Kidney glomerular epithelial cell (primary cell): Measurements from ENCODE around the gene AFF1.
A peak's percentile ranks its signal among the peaks of the same experiment; 100 is the strongest.

Experiments used
- DNase-seq: peaks from one replicate; lab custom pipeline; 2025; lab: John Stamatoyannopoulos, UW

AFF1 gene

GRCh38 chr4:87035881-87036509 lies 101.2 kb downstream of the AFF1 start:
- no peak for DNase-seq

GRCh38 chr4:87036713-87037112 lies 101.9 kb downstream of the AFF1 start:
- no peak for DNase-seq

DNA sequence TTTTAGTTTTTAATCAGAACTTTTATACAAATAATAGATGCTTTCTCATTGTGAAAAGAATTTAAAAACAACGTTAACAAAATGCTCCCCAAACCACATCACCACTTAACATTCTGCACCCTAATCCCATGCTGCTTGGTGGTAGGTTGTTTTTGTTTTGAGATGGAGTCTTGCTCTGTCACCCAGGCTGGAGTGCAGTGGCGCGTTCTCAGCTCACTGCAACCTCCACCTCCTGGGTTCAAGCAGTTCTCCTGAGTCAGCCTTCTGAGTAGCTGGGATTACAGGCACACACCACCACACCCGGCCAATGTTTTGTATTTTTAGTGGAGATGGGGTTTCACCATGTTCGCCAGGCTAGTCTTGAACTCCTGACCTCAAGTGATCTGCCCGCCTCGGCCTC lies 102.4 kb downstream of the AFF1 start:
- DNase-seq, result peak; percentile 50

- DNase-seq, result peak; percentile 90
Measured at GRCh38 chr4:87037671-87038334, 103.0 kb downstream of the AFF1 start.

- DNase-seq, result peak; percentile 98
Measured at GRCh38 chr4:87038837-87039615, 104.2 kb downstream of the AFF1 start.

DNA sequence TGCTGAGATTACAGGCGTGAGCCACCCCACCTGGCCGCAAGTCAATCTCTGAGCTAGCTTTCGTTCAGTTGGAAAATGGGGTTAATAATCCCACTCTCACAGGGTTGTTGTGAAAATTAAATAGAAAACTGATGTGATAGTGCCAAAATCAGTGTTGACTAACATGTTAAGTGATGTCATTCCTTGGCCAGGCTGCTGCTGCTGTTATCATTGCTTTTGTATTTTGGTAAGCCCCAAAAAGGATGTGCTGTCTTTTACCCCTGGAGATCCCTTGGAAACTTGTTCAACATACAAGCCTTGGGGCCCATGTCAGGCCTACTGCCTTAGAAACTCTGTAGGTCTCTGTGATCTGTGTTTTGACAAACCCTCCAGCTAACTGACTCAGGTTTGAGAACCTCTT lies 106.3 kb downstream of the AFF1 start:
- no peak for DNase-seq

GRCh38 chr4:87042221-87042620 lies 107.4 kb downstream of the AFF1 start:
- DNase-seq, result no peak

- DNase-seq, result peak; percentile 63
Measured at GRCh38 chr4:87042986-87043820, 108.4 kb downstream of the AFF1 start.

- DNase-seq, result peak; percentile 91
Measured at GRCh38 chr4:87044511-87045233, 109.9 kb downstream of the AFF1 start.

GRCh38 chr4:87045234-87045558 lies 110.4 kb downstream of the AFF1 start:
- DNase-seq, result no peak

DNA sequence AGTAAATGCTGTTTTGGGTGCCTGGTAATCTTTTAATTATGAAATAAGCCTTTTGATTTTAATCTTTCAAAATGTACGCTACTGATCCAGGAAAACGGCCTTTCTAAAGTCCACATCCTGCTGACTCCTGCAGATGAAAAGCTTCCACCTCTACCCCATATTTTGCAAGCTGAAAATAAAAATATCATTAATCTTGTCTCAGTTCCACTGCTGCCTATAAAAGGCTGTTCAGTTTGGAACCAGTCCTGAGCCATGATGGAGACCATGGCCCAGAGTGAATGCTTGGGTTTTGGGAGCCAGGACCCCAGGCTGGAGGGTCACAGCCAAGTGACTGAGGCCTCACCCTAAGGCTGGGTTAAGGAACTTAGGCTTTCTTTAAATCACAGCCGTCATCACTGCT lies 110.8 kb downstream of the AFF1 start:
- no peak for DNase-seq

DNA sequence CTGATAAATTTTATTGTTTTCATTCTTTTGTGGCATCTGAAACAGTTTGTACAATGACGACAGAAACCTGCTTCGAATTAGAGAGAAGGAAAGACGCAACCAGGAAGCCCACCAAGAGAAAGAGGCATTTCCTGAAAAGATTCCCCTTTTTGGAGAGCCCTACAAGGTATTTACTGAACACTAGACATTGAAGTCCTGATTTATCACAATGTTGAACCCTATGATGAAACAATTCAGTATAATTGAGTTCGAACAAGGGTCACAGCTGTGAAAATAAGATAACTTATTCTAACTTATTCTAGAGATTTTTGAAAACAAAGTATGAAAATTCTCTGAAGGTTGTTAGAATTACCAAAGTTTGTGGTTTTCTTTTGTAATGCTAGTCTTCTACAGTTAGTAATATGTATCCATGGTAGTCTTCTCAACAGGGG lies 111.3 kb downstream of the AFF1 start:
- no peak for DNase-seq

DNA sequence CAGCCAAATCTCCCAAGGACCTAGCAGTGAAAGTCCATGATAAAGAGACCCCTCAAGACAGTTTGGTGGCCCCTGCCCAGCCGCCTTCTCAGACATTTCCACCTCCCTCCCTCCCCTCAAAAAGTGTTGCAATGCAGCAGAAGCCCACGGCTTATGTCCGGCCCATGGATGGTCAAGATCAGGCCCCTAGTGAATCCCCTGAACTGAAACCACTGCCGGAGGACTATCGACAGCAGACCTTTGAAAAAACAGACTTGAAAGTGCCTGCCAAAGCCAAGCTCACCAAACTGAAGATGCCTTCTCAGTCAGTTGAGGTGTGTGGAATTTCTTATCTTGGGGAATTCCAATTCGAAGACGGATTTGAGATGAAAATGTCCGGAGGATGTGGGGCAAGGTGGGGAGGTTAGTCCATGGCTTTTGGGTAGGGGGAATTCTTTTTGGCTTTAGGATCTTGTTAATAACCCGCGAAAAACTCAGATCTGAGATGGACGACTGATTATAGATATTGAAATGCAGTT lies 112.5 kb downstream of the AFF1 start:
- no peak for DNase-seq

- no peak for DNase-seq
Measured at GRCh38 chr4:87049508-87049907, 114.7 kb downstream of the AFF1 start.

DNA sequence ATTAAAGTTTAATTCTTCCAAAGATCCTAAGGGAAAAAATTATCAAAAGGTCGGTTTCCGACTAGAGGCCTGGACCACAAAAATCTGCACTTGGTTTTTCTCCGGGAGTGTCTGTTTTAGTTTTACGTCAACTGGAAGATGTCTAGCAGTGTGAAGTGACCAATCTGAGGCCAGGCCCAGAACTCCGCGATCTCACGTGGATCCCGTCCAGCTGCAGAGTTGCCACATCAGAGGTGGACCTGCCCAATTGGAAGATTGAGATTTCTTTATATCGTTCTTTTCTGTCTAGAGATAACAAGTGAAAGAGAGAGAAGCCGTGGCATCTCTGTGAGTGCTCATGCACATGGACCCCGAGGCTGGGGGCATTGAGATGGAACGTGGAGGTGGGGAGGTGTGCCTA lies 115.8 kb downstream of the AFF1 start:
- no peak for DNase-seq

- no peak for DNase-seq
Measured at GRCh38 chr4:87051121-87051713, 116.4 kb downstream of the AFF1 start.

- no peak for DNase-seq
Measured at GRCh38 chr4:87052615-87053014, 117.8 kb downstream of the AFF1 start.

DNA sequence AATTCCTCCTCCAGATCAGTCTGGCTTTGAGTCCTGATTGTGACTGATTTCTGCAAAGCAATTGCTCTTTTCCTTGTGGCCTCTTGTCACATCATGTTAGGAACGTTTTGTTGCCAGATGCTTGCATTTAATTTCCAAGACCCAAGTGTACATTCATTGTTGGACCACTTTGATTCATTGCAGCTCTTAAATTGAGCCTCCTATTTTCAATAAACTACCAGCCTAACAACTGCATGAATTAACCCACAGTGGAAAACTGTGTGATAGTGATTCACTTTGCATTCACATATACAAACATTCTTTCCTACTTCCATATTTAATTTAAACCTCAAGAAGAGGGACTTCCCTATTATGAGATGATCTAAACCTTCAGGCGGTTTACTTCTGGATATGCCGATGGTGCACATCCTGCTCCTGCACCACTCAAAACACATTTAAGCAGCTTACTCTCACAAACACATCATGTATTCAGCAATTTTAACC lies 118.4 kb downstream of the AFF1 start:
- DNase-seq, result no peak

DNA sequence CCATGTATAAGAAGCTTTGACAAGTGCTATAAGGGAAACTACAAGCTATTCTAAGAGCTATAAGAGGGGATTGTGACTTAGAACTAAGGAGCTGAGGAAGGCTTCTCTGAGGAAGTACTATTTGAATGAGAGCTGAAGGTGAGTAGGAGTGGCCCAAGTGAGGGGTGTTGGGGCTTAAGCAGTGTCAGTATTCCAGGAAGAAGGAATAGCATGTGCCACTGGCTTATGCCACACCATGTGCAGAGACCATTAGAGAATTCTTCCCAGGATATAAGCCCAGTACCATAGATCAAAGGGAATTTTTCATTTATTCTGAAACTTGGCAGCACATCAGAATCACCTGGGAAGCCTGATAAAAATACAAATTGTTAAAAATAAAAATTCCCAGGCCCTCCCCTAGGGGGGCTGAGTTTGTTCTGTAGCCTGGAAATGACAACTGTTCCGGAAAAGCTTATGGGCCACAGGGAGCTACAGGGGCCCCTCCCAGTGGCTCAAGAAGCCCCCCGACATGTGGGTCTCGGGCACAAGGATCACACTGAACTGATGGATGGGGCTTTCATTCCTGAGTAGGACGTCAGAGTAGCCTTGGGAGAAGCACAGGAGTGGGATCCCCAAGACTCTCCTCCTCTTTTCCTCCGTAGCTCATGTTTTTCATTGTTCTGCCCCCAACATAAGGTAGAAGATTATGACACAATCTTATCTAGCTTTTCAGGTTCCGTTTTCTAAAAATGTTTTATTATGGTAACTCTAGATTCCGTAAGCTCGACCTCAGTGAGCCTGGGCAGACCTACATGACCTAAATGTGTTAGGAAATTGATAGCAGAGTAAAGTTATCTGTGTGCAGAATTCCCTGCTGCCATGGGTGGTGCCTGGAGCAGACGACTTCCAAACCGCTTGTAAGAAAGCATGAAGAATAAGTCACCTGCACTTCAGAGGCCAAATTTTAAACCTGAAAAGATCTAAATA lies 119.3 kb downstream of the AFF1 start:
- DNase-seq, result no peak

DNA sequence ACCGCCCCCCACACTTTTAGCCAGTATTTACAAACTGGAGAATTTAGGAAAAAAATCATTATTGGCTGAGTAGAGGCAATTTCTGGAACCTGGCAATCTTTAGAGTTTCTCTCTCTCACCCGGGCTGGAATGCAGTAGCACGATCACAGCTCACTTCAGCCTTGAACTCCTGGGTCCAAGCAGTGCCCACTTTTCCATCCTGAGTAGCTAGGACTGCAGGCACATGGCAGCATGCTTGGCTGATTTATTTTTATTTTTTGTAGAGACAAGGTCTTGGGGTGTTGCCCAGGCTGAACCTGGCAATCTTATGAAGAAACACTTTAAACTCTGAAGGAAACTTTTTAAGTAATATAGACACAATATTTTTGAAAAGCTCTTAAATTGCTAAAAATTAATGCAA lies 120.1 kb downstream of the AFF1 start:
- DNase-seq, result no peak
